IPS-15b (cell line): ENCODE results near the gene NR3C2.

Experiments
- H3K27me3 ChIP-seq: one replicate; pipeline ENCODE4 v1.6.1; 2013; ENCODE audit warnings: low read length; ENCODE audit not compliant: control insufficient read depth, insufficient read depth
- H3K36me3 ChIP-seq: one replicate; pipeline ENCODE4 v1.6.1; 2013; ENCODE audit warnings: low read length; ENCODE audit not compliant: control insufficient read depth, insufficient read depth
- H3K4me1 ChIP-seq: one replicate; pipeline ENCODE4 v1.6.1; 2013; ENCODE audit warnings: mild to moderate bottlenecking, low read length; ENCODE audit not compliant: control insufficient read depth, insufficient read depth
- H3K4me3 ChIP-seq: one replicate; pipeline ENCODE4 v1.5.1; 2013; ENCODE audit warnings: low read depth, low read length
- H3K9ac ChIP-seq: one replicate; pipeline ENCODE4 v1.6.1; 2013; ENCODE audit warnings: low read depth, mild to moderate bottlenecking, low read length
- H3K9me3 ChIP-seq: one replicate; pipeline ENCODE4 v1.6.1; 2013; ENCODE audit warnings: mild to moderate bottlenecking, low read length; ENCODE audit not compliant: control insufficient read depth, insufficient read depth

NR3C2 gene

GRCh38 chr4:148061141-148061481 lies 381.1 kb downstream of the NR3C2 start:
- Histone ChIP-seq H3K9me3 (no peaks in the 10 kb centered on the region), H3K9ac (no peak overlapping the region), H3K4me1 (peaks cover 14% of the 10 kb centered on the region), H3K27me3 (no peaks in the 10 kb centered on the region), H3K4me3 (no peak overlapping the region), H3K36me3 (no peaks in the 10 kb centered on the region)

- peaks cover 14% of the 10 kb centered on the region for H3K4me1 ChIP-seq
- H3K36me3 ChIP-seq = no peaks in the 10 kb centered on the region
- H3K9ac ChIP-seq = no peak overlapping the region
- no peaks in the 10 kb centered on the region for H3K27me3 ChIP-seq
- H3K4me3 ChIP-seq = no peak overlapping the region
- no peaks in the 10 kb centered on the region for H3K9me3 ChIP-seq
These were observed 381.7 kb downstream of the NR3C2 start for GRCh38 chr4:148060264-148061140.

DNA sequence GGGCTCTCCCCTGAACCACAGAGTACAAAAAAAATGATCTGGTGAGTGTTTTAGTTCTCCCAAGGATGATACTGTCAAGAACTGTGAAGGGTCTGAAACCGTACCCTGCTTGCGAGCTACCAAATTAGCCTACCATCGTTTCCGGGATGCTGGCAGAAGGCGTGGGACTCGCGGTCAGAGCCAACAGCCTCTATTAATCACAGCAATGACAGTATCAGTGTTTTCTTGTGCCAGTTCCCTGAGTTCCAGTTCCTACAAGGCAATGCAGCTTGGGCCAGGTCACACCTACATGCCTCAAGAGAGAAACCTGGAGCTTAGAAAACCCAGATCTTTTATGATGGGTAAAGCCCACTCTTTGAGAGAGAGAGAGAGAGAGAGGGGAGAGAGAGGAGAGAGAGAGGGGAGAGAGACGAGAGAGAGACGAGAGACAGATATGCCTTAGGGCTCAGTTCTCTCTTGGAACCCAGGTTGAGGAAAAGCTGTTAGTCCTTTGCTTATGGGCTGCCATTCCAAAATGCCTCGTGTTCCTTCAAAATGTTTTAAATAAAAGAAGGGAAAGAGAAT lies 382.5 kb downstream of the NR3C2 start:
- Histone ChIP-seq H3K36me3 (no peaks in the 10 kb centered on the region), H3K4me1 (peaks cover 14% of the 10 kb centered on the region), H3K27me3 (no peaks in the 10 kb centered on the region), H3K9ac (no peak overlapping the region), H3K9me3 (no peaks in the 10 kb centered on the region), H3K4me3 (no peak overlapping the region)

- Histone ChIP-seq H3K4me3 (no peak overlapping the region), H3K27me3 (no peaks in the 10 kb centered on the region), H3K9ac (no peak overlapping the region), H3K4me1 (peaks cover 16% of the 10 kb centered on the region), H3K9me3 (no peaks in the 10 kb centered on the region), H3K36me3 (no peaks in the 10 kb centered on the region)
These were observed 384.0 kb downstream of the NR3C2 start for GRCh38 chr4:148057984-148058859.

- Histone ChIP-seq H3K4me1 (peaks cover 16% of the 10 kb centered on the region), H3K9ac (no peak overlapping the region), H3K4me3 (no peak overlapping the region), H3K27me3 (no peaks in the 10 kb centered on the region), H3K36me3 (no peaks in the 10 kb centered on the region), H3K9me3 (no peaks in the 10 kb centered on the region)
These were observed 384.7 kb downstream of the NR3C2 start for GRCh38 chr4:148057516-148057915.

DNA sequence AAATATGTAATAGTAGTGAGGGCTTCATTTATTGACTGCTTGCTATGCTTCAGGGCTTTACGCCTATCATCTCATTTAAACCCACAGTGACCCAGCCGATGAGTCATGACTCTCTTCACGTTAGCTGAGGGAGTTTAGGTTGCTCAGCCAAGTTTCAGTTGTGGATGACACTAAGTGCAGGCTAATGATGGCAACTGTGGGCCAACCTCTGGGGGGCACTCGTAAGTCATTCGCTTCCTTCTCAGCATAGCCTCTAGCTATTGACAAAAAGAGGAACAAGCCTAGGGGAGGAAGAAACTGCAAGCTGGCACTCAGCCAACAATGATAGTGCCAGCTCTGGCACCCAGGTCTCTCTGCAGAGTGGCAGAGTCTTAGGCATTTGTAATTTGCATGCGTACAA lies 385.3 kb downstream of the NR3C2 start:
- Histone ChIP-seq H3K9me3 (no peaks in the 10 kb centered on the region), H3K27me3 (no peaks in the 10 kb centered on the region), H3K4me3 (no peak overlapping the region), H3K36me3 (no peaks in the 10 kb centered on the region), H3K4me1 (peaks cover 16% of the 10 kb centered on the region), H3K9ac (no peak overlapping the region)

- H3K4me1 ChIP-seq = peaks cover 12% of the 10 kb centered on the region
- H3K9me3 ChIP-seq = no peaks in the 10 kb centered on the region
These were observed 386.4 kb downstream of the NR3C2 start for GRCh38 chr4:148055844-148056243.

GRCh38 chr4:148054275-148054674 lies 387.9 kb downstream of the NR3C2 start:
- Histone ChIP-seq H3K4me1 (peaks cover 6% of the 10 kb centered on the region), H3K36me3 (no peaks in the 10 kb centered on the region), H3K4me3 (no peak overlapping the region)

More at GRCh38 chr4:148055844-148056243, 386.4 kb downstream of the NR3C2 start:
- Histone ChIP-seq H3K27me3 (no peaks in the 10 kb centered on the region), H3K4me3 (no peak overlapping the region), H3K36me3 (no peaks in the 10 kb centered on the region), H3K9ac (no peak overlapping the region)

DNA sequence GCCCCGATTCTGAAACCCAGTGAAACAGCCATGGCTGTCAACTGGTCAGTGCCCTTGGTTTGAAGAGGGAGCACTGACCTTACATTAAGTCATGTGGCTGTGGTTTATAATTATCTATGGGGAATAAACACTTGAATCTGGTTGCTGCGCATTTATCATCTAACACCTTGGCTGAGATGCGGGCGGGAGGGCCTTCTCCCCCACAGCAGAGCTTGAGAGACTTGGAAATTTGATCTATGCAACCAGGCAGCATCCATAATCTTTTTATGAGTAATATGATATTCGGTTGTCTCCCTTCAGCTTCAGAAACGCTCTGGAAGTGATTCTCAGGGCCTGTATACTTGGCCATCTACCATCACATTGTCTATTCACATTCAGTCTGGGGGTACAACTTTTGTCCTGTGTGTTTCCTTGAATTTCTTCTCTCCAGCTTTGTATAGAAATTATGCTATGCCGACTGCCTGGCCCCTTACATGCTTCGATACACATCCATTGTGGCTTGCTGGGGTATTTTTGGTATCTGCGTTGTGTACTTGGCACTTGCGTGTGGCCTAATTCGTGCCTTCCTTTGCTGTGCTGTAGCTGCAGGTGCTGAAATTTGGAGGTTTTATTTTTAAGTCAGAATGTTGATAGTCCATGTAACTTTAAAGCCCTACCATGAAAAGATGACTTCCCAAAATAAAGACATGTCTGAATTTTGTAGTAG lies 388.8 kb downstream of the NR3C2 start:
- Histone ChIP-seq H3K9me3 (no peaks in the 10 kb centered on the region), H3K36me3 (no peaks in the 10 kb centered on the region), H3K9ac (no peak overlapping the region), H3K4me1 (peaks cover 8% of the 10 kb centered on the region), H3K27me3 (no peaks in the 10 kb centered on the region), H3K4me3 (no peak overlapping the region)

More at GRCh38 chr4:148054275-148054674, 387.9 kb downstream of the NR3C2 start:
- Histone ChIP-seq H3K27me3 (no peaks in the 10 kb centered on the region), H3K9me3 (no peaks in the 10 kb centered on the region), H3K9ac (no peak overlapping the region)

DNA sequence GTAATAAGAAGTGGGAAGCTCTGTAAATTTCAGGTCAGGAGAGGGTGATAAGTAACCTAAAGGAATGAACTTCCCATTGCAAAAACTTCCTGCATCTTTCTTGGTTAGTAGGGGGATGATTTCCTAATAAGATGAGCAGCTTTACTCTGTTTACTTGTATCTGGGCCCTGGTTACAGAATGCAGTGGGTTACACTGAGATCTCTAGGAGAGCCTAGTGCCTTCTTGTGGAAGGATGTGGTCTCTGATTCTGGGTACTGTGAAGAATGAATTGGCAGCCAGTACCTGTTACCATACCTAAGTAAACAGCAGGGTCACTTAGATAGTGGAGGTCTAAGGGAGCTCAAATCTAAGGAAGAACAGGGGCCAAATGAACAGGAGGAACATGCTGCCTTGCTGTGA lies 389.8 kb downstream of the NR3C2 start:
- Histone ChIP-seq H3K27me3 (no peaks in the 10 kb centered on the region), H3K9me3 (no peaks in the 10 kb centered on the region), H3K4me1 (peaks cover 8% of the 10 kb centered on the region), H3K4me3 (no peak overlapping the region), H3K9ac (no peak overlapping the region), H3K36me3 (no peaks in the 10 kb centered on the region)

GRCh38 chr4:148051403-148051802 lies 390.8 kb downstream of the NR3C2 start:
- Histone ChIP-seq H3K27me3 (no peaks in the 10 kb centered on the region), H3K4me1 (peaks cover 5% of the 10 kb centered on the region), H3K9ac (no peak overlapping the region), H3K4me3 (no peak overlapping the region), H3K36me3 (no peaks in the 10 kb centered on the region), H3K9me3 (no peaks in the 10 kb centered on the region)
